Endothelial cell of umbilical vein (primary cell): Measurements from ENCODE around the gene SLC12A3. TPM values are rescaled to one million over a fixed set of nuclear protein-coding genes. Genes with fewer than 3 reads are reported as not detected.

ENCODE experiments used
- BruUV-seq: library from RNA; stranded (reverse); fragments of 400-500 nt; replicated peaks from 2 replicates; lab custom pipeline; 2021; lab: Mats Ljungman, UMichigan
- CTCF ChIA-PET: fragments of 300-600, 350-600 bp; sonication (Branson Sonifier 250); formaldehyde crosslinking; loops from one replicate; lab custom pipeline; 2021; ENCODE audit warnings: antibody characterized with exemption, inconsistent platforms; lab: Charles Lee
- POLR2A ChIA-PET: fragments of 300-600, 350-600 bp; sonication (Branson Sonifier 250); formaldehyde crosslinking; loops from one replicate; lab custom pipeline; 2021; ENCODE audit warnings: antibody characterized with exemption, inconsistent platforms; lab: Charles Lee
- DNase-seq: peaks from one replicate; pipeline ENCODE4 v3.0.0-alpha.2; 2011; ENCODE audit warnings: low read depth, low spot score
- FAIRE-seq: peaks from 2 replicates; lab custom pipeline; 2011; peaks lifted over from hg19 to GRCh38; lab: Jason Lieb, UNC
- H2AFZ ChIP-seq: 2 replicates; pipeline ENCODE4 v1.6.0; 2012; ENCODE audit warnings: low read depth, low read length, control low read depth, inconsistent platforms
- H3K27ac ChIP-seq: 2 replicates; pipeline ENCODE4 v1.5.1; 2011; ENCODE audit warnings: low read depth, mild to moderate bottlenecking, control low read depth, low read length, moderate library complexity; ENCODE audit not compliant: insufficient read depth
- H3K27me3 ChIP-seq, 2 experiments: 2 replicates each; pipeline versions ENCODE4 v1.6.0 to v1.6.1; 2011; ENCODE audit warnings: low read length in 2 of 2, mixed read lengths in 1 of 2; ENCODE audit not compliant: control insufficient read depth in 2 of 2, insufficient read depth in 2 of 2
- H3K36me3 ChIP-seq, 2 experiments: 2 replicates in 1 of 2; 3 replicates in 1 of 2; pipeline ENCODE4 v1.5.1; 2011; ENCODE audit warnings: low read length in 2 of 2, mild to moderate bottlenecking in 1 of 2, moderate library complexity in 1 of 2; ENCODE audit not compliant: control insufficient read depth in 2 of 2, insufficient read depth in 2 of 2; ENCODE audit errors: extremely low read depth in 1 of 2
- H3K4me1 ChIP-seq: 3 replicates; pipeline ENCODE4 v1.5.1; 2011; ENCODE audit warnings: mild to moderate bottlenecking, low read length; ENCODE audit not compliant: control insufficient read depth, insufficient read depth; ENCODE audit errors: extremely low read depth
- H3K4me2 ChIP-seq: 2 replicates; pipeline ENCODE4 v1.6.1; 2011; ENCODE audit warnings: low read length, control low read depth, mixed read lengths; ENCODE audit not compliant: insufficient read depth
- H3K4me3 ChIP-seq, 3 experiments: fragments of 200-600 bp in 1 of 3; sonication (generic), shearing (Covaris generic) in 1 of 3; replicated peaks in 1 of 3; 2 replicates each; pipeline ENCODE4 v1.5.1; 2011 to 2016; ENCODE audit warnings: control low read depth in 3 of 3, low read length in 3 of 3, mild to moderate bottlenecking in 2 of 3, inconsistent platforms in 1 of 3, low read depth in 1 of 3, moderate library complexity in 1 of 3; ENCODE audit not compliant: insufficient read depth in 1 of 3
- H3K79me2 ChIP-seq: 2 replicates; pipeline ENCODE4 v1.6.0; 2012; ENCODE audit warnings: low read length, inconsistent platforms; ENCODE audit not compliant: control insufficient read depth, insufficient read depth
- H3K9ac ChIP-seq: replicated peaks from 2 replicates; pipeline ENCODE3; 2011; ENCODE audit warnings: low read length, control low read depth; ENCODE audit not compliant: insufficient read depth; ENCODE audit errors: extremely low read depth
- H3K9me1 ChIP-seq: replicated peaks from 3 replicates; pipeline ENCODE4 v1.6.0; 2011; ENCODE audit warnings: mild to moderate bottlenecking, low read length; ENCODE audit not compliant: control insufficient read depth, insufficient read depth; ENCODE audit errors: extremely low read depth
- H3K9me3 ChIP-seq: replicated peaks from 2 replicates; pipeline ENCODE4 v1.5.1; 2012; ENCODE audit warnings: low read length, inconsistent platforms; ENCODE audit not compliant: control insufficient read depth, insufficient read depth
- H4K20me1 ChIP-seq: replicated peaks from 2 replicates; pipeline ENCODE3; 2011; ENCODE audit warnings: mild to moderate bottlenecking, low read length; ENCODE audit not compliant: control insufficient read depth, insufficient read depth; ENCODE audit errors: extremely low read depth
- CTCF ChIP-seq, 2 donors: IDR thresholded peaks; 1 replicate in 1 of 2; 2 replicates in 1 of 2; pipeline ENCODE4 v1.5.1; 2011; ENCODE audit warnings: low read length in 2 of 2, mild to moderate bottlenecking in 2 of 2, moderate library complexity in 2 of 2, control low read depth in 1 of 2, inconsistent platforms in 1 of 2, low read depth in 1 of 2; ENCODE audit not compliant: insufficient read depth in 1 of 2; ENCODE audit errors: extremely low read depth in 1 of 2
- EZH2 ChIP-seq: IDR thresholded peaks from 2 replicates; pipeline ENCODE4 v1.6.1; 2012; ENCODE audit warnings: borderline replicate concordance, low read depth, mild to moderate bottlenecking, moderate library complexity, low read length, inconsistent platforms; ENCODE audit not compliant: severe bottlenecking
- FOS ChIP-seq: IDR thresholded peaks from 2 replicates; pipeline ENCODE4 v1.6.1; 2011; ENCODE audit warnings: mild to moderate bottlenecking, low read length, moderate library complexity, borderline replicate concordance; ENCODE audit not compliant: insufficient read depth
- GATA2 ChIP-seq: IDR thresholded peaks from 2 replicates; pipeline ENCODE4 v1.7.0; 2011; ENCODE audit warnings: low read depth, mild to moderate bottlenecking, moderate library complexity, mixed read lengths, low read length; ENCODE audit not compliant: insufficient read length, insufficient read depth
- JUN ChIP-seq: IDR thresholded peaks from 2 replicates; pipeline ENCODE4 v1.6.1; 2011; ENCODE audit warnings: borderline replicate concordance, low read depth; ENCODE audit not compliant: insufficient read length, insufficient read depth
- MAX ChIP-seq: IDR thresholded peaks from 2 replicates; pipeline ENCODE4 v1.6.1; 2011; ENCODE audit not compliant: insufficient read depth, insufficient read length
- MYC ChIP-seq: IDR thresholded peaks from one replicate; pipeline ENCODE4 v1.6.1; 2011; ENCODE audit warnings: mild to moderate bottlenecking, low read depth, low read length
- POLR2A ChIP-seq: IDR thresholded peaks from 2 replicates; pipeline ENCODE4 v1.6.1; 2012; ENCODE audit warnings: low read depth, mild to moderate bottlenecking, control low read depth, low read length
- POLR2AphosphoS5 ChIP-seq: IDR thresholded peaks from 2 replicates; pipeline ENCODE4 v1.6.1; 2012; ENCODE audit warnings: low read depth, mild to moderate bottlenecking, control low read depth, low read length, moderate library complexity; ENCODE audit not compliant: insufficient read depth
- dilution Hi-C: fragments of 300-500 bp; cut with MboI; formaldehyde crosslinking; loops from one replicate; pipeline ENCODE4 v1.15.0; 2019; ENCODE audit warnings: low sequenced_read_pairs; ENCODE audit not compliant: extremely low pct_ligation_motif_present
- intact Hi-C: fragments of 100-400 bp; cut with micrococcal nuclease; formaldehyde crosslinking; loops from one replicate; pipeline ENCODE4 v1.10.0; 2022
- polyA plus RNA-seq, 4 experiments: library from polyadenylated mRNA; depleted of rRNA in 3 of 4; stranded (reverse) in 3 of 4; unstranded in 1 of 4; fragments of >200 nt; gene quantifications; 2 replicates each; pipeline versions ENCODE4 v1.2.1 to v1.2.3, GENCODE V29; 2011 to 2012; ENCODE audit warnings: missing spikeins in 1 of 4
- total RNA-seq: library from RNA; stranded (reverse); gene quantifications from 2 replicates; pipeline ENCODE4 v1.2.3, GENCODE V29; 2021

Gene SLC12A3
- total and polyA plus RNA-seq, 2 donors (not counting 3 experiments of a cell fraction or from before 2014, with no cell fraction given), result not detected

GRCh38 chr16:56886826-56887225 is 21.8 kb downstream of the SLC12A3 start:
- BruUV-seq, result no TSS peak
- Histone ChIP-seq H3K9me1 (no peaks in the 10 kb centered on the region), H3K27me3 (no peaks in the 10 kb centered on the region), H3K36me3 (no peaks in the 10 kb centered on the region), H3K4me2 (no peak overlapping the region), H3K9me3 (no peaks in the 10 kb centered on the region), H3K79me2 (no peaks in the 10 kb centered on the region), H3K4me1 (no peaks in the 10 kb centered on the region), H4K20me1 (no peaks in the 10 kb centered on the region), H3K4me3 (no peak overlapping the region), H3K9ac (no peak overlapping the region), H2AFZ (no peak overlapping the region), H3K27ac (no peak overlapping the region)
- ChIA-PET POLR2A (no interaction called here), CTCF (no interaction called here)
- intact Hi-C loops (no loop called here), dilution Hi-C loops (no loop called here)
- TF ChIP-seq POLR2AphosphoS5 (no peak), JUN (no peak), POLR2A (no peak), MYC (no peak)
- DNase-seq, result no peak
- FAIRE-seq, result no peak

- no peak overlapping the region for H3K4me2 ChIP-seq
- POLR2A ChIA-PET, result no interaction called here
- no peaks in the 10 kb centered on the region for H3K36me3 ChIP-seq
- H3K4me1 ChIP-seq, result no peaks in the 10 kb centered on the region
- H2AFZ ChIP-seq, result no peak overlapping the region
- H3K27me3 ChIP-seq, result no peaks in the 10 kb centered on the region
- dilution Hi-C loops (no loop called here), intact Hi-C loops (no loop called here)
- H3K9me1 ChIP-seq, result no peaks in the 10 kb centered on the region
- H3K4me3 ChIP-seq, result no peak overlapping the region
- TF ChIP-seq POLR2A (no peak), JUN (no peak), POLR2AphosphoS5 (no peak), EZH2 (no peak), MAX (no peak), GATA2 (no peak), FOS (no peak), CTCF (IDR thresholded peaks at IDR 0.05; ENCODE audit: extremely low read depth in 1 of 2, insufficient read depth in 1 of 2, low read depth in 1 of 2, low read length in 2 of 2) (no peak), MYC (no peak)
- CTCF ChIA-PET, result no interaction called here
- no TSS peak for BruUV-seq
- H3K27ac ChIP-seq, result no peak overlapping the region
- no peaks in the 10 kb centered on the region for H3K9me3 ChIP-seq
- DNase-seq, result no peak
- FAIRE-seq, result no peak
- H3K9ac ChIP-seq, result no peak overlapping the region
- H3K79me2 ChIP-seq, result no peaks in the 10 kb centered on the region
- H4K20me1 ChIP-seq, result no peaks in the 10 kb centered on the region
Measured at GRCh38 chr16:56888806-56889205, 23.8 kb downstream of the SLC12A3 start.
